ENCODE data around the gene LZTR1.

Gene LZTR1

DNA sequence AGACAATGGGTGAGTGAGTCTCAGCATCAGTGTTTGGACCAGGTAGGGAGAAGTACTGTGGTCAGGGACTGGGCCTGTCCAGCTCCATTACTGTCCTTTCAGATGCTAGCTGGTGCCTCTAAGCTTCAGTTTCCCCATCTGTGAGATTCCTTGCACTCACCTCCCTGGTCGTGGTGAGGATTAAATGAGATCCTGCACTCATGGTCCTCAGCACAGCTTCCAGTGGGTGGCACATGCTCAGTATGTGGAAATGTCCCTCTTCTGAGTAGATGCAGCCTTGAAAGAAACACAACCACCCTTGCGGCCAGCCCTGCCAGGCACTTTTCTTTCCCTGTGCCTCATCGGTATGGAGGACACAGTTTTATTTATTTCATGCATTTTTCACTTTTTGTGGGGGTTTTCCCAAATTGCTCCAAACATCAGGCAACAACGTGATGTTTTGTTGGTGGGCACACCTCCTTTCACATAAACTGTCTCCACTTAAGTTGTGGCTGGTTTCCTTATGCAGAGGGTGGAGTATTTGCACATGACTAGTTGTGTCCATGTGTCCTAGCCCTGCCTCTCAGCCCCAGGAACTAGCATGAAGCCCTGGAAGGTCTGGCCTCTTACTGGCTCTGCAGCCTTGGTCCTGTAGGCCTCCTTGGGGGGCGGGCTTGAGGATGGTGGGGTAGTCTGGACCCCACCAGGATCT, 1.1 kb downstream of the LZTR1 start:
- TF ChIP-seq, protein P1, sequence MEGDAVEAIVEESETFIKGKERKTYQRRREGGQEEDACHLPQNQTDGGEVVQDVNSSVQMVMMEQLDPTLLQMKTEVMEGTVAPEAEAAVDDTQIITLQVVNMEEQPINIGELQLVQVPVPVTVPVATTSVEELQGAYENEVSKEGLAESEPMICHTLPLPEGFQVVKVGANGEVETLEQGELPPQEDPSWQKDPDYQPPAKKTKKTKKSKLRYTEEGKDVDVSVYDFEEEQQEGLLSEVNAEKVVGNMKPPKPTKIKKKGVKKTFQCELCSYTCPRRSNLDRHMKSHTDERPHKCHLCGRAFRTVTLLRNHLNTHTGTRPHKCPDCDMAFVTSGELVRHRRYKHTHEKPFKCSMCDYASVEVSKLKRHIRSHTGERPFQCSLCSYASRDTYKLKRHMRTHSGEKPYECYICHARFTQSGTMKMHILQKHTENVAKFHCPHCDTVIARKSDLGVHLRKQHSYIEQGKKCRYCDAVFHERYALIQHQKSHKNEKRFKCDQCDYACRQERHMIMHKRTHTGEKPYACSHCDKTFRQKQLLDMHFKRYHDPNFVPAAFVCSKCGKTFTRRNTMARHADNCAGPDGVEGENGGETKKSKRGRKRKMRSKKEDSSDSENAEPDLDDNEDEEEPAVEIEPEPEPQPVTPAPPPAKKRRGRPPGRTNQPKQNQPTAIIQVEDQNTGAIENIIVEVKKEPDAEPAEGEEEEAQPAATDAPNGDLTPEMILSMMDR (IDR thresholded peaks at IDR 0.05; ENCODE audit: low read depth, low read length) = no peak
- no peak for DNase-seq (ENCODE audit: extremely low read depth, low read depth)

DNA sequence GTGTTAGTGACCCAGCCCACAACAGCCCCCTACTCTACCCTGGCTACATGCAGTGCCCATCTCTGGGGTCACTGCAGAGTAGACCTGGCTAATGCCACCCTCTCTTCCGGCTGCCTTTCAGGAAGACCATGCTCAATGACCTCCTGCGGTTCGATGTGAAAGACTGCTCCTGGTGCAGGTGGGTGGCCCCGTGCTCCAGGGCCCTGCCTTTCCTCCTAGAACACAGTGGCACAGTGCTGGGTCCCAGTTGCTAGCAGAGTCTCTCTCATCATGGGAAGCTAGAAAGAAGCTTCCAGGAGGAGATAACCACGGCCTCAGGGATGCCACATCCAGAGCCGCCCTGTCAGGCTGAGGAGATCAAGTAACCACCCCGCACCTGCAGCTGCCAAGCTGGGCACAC, 3.6 kb downstream of the LZTR1 start:
- no peak for DNase-seq (ENCODE audit: extremely low read depth, low read depth)
- TF ChIP-seq, protein P1 (IDR thresholded peaks at IDR 0.05; ENCODE audit: low read depth, low read length) = no peak

DNA sequence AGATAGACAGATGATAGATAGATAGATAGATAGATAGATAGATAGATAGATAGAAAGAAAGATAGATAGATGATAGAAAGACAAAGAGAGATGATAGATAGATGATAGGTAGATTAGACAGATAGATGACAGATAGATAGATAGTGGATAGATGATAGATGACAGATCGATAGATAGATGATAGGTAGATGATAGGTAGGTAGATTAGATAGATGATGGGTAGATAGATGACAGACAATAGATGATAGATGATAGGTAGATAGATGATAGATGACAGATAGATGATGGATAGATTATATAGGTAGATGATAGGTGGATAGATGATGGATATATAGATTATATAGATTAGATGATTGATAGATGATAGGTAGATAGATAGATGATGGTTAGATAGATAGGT, 4.3 kb downstream of the LZTR1 start:
- no peak for DNase-seq (ENCODE audit: extremely low read depth, low read depth)
- TF ChIP-seq, protein P1 (IDR thresholded peaks at IDR 0.05; ENCODE audit: low read depth, low read length) = no peak

DNA sequence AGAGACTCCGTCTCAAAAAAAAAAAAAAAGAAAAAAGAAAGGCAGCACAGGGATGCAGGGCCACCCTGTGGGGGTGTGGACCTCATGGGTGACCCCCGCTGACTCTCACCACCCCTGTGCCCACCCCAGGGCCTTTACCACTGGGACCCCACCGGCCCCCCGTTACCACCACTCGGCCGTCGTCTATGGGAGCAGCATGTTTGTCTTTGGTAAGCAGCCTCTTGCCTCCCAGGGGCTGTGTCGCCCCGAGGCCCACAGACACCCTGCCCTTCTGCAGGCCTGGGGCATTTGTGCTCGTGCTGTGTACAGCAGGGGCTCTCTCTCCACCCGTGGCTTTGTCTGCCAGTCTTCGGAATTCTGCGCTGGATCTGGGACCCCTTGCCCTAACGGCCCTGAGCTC, 5.3 kb downstream of the LZTR1 start:
- TF ChIP-seq, protein P1 (IDR thresholded peaks at IDR 0.05; ENCODE audit: low read depth, low read length) = no peak
- DNase-seq (ENCODE audit: extremely low read depth, low read depth) = no peak

DNA sequence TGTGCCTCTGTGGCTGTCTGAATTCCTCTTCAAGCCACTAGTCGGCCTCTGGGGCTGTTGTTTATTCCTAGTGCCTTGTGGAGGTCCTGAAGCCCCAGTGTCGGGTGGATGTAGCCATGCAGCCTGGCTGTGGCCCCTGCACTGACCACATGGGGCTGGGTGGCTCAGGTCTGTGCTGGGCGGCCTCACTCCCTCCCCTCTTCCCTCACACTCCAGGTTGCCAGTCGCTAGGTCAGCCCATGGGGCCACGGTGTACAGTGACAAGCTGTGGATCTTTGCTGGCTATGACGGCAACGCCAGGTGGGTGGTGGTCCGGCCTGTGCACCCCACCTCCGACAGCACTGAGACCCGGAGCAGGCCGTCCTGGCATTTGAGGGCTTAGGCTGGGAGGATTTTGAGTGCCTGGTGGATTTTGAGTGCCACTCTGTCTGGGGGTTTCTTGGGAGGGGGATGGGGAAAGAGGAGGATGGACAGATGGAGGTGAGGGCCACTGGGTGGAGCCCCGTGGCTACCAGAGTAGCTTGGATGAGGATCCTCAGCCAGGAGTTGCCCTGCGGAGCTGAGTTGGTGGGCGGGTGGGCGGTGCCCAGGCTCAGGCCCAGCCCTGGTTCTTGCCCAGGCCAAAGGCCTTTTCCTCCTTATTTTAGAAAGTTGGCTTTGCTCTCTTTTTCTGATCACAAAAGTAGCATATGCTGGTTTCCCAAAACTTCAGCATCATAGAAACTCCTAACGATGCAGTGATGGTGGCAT, 6.7 kb downstream of the LZTR1 start:
- TF ChIP-seq, protein P1 (IDR thresholded peaks at IDR 0.05; ENCODE audit: low read depth, low read length) = no peak
- no peak for DNase-seq (ENCODE audit: extremely low read depth, low read depth)

DNA sequence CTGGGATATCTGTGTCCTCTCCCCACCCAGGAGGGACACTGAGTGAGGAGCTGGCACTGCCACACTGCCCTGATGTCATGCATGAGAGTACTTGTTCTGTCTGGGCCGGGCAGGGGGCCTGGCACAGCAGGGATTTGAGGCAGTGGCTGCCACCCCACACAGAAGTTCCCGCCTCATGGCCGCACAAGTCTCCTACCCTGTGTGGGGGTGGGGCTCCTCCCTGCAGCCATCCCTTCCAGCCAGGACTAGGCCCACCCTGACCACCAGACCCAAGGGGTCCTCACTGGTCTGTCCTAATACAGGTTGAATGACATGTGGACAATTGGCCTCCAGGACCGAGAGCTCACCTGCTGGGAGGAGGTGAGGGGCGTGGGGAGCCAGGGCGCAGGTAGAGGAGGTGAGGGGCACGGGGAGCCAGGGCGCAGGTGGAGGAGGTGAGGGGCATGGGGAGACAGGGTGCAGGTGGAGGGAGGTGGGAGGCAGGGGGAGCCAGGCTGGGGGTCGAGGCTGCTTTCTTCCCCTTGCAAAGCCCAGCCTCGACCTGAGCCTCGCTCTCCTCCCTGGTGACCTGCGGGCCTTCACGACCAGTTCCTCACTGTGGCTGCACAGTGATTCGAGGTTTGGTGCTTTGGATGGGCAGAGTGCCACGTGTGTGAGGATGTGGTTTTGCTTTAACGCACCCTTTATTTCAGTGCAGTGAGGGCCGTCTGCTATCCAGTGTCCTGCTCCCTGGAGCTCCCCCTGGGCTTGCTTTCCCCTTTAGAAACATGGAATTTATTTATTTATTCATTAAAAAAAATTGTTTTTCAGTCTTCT, 7.4 kb downstream of the LZTR1 start:
- no peak for DNase-seq (ENCODE audit: extremely low read depth, low read depth)
- TF ChIP-seq, protein P1 (IDR thresholded peaks at IDR 0.05; ENCODE audit: low read depth, low read length) = no peak

Data from AG09319 (cell line).